NCI-H510A treated with DMSO at 0.1 percent for 48 hours (cell line): ENCODE measurements around the gene ASF1B.

Experiments
- DNase-seq: peaks from one replicate; lab custom pipeline; 2025; lab: John Stamatoyannopoulos, UW

The ASF1B gene

DNA sequence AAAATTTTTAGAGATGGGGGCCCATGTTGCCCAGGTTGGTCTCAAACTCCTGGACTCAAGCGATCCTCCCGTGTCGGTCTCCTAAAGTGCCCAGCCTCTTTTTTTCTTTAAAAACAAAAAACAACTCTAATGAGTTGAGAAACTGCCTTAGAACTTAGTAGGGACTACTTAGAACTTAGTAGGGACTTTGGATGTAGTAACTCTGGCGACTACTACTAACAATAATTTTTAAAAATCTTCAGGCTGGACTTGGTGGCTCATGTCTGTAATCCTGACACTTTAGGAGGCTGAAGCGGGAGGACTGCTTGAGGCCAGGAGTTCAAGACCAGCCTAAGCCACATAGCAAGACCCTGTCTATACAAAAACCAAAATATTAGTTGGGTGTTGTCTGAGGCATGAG is 50.3 kb downstream of the ASF1B start:
- DNase-seq, result no peak

DNA sequence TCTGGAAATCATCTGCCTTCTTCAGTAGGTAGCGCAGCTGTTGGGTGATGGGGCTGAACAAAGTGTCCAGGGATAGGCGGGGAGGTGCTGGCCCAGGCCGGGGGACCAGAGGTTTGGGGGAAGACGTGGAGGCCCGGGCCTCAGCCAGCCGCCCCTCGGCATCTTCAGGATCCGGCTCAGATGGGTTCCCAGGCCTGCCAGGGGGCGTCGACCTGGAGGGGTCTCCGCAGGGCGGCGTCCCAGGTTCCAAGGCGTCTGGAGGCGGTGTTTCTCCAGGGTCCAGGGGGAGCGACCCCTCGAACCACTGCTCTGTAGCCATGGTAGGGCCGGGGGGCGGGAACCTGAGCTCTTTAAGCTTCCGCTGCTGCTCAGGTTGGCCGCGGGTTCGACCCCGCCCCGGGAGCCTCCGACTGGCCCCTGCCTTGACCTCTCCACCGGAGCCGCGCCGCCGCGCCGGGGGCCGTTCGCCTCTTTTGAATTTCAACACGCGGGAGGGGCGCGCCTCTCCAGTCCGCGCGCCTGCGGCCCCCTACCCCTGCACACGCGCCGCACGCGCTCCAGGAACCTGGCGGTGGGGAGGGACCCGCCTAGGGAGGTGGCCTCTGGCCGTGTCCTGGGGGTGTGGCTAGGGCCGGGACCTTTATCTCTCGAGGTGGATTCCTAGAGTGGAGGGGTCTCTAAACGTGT is 50.9 kb downstream of the ASF1B start, which contains the start of gene C19orf67:
Gene C19orf67 (minus strand): TSS at position 475 of the 687 bp plus-strand sequence. CDS start 156 bp downstream, at position 319.
- DNase-seq, result no peak

DNA sequence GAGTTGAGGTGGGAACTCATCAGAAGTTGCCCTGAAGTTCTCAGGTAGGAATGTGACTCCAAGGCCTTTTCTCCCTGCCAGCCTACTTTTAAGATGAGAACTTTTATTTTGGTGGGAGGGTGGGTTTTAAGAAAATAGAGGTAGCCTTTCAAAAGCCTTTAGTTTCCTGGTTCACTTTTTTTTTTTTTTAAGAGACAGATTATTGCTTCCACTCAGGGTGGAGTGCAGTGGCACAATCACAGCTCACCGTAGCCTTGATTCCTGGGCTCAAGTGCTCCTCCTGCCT is 53.8 kb downstream of the ASF1B start:
- no peak for DNase-seq

DNA sequence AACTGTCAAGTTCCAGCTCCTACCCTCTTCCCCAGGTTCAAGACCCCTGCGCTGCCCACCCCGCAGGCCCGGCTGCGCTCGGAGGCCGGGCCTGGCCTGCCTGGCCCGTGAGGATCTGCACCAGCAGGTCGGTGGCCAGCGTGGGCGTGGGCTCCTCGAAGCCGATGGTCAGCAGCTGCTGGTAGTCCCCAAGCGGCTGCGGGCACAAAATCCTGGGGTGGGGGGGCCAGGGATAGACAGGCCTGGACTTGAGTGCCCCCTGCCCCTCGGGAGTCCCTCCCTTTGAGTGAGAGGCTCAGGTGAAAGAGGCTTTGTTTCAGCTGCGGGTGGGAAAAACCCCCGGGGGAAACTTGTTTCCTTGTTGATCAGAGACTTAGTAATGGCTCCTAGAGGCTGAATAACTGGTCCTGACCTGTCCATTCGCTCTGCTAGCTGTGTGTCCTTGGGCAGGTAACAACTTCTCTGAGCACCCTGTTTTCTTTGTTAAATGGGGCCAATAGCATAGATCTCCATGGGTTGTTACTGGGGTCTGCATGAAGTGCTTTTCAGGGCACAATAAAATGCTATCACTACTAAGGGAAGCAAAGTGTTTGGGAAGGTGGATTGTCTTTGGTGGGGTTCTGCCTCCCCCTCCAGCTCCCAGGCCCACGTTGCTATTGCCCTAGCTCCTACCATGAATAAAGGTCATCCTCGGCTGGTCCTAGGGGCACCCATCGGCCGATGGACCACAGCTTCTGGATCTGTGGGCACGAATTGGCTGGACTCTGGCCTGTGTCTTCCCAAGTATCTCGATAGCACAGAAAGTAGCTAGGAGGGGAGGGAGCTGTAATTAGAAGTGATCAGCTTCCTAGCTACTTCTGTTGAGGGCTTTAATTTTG is 54.4 kb downstream of the ASF1B start:
- no peak for DNase-seq

DNA sequence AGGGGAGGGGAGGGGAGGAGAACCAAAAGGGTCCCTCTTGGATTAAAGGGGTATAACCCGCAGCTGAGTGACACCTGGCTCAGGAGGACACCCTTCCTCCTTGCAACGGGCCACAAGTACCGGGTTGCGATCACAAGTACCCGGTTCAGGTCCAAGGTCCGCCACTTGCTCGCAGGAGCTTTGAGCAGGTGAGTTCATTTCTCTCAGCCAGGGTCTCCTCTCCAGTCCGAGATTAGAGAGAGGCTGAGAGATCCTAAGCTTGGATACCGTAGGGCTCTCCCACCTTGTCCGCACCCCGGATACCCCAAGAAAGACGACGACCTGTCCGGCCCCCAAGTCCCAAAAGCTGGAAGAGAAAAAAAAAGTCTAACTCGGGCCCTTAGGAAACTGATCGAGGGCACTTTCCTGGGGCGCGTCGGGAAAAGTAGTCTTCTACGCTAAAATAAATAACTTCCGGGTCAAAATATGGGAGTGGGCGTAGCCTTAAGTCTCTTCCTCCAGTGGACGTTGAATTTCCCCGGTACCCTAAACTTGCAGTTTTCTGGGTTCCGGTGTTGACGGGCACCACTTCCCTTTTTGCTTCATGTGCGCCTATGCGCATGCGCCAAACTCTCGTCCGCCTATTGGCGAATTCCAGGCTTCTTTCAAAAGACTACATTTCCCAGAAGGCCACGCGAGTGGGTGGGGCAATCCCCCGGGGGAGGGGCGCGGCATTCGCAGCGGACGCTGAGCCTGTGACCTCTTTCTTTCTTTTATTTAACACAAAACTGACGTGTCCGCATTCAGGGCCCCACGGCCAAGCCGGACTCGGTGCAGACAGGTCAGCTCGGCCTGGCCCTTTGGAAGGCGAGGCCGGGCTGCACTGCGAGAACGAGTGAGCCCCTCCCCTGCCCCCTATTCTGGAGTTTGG is 55.2 kb downstream of the ASF1B start:
- peak; percentile 99 for DNase-seq

DNA sequence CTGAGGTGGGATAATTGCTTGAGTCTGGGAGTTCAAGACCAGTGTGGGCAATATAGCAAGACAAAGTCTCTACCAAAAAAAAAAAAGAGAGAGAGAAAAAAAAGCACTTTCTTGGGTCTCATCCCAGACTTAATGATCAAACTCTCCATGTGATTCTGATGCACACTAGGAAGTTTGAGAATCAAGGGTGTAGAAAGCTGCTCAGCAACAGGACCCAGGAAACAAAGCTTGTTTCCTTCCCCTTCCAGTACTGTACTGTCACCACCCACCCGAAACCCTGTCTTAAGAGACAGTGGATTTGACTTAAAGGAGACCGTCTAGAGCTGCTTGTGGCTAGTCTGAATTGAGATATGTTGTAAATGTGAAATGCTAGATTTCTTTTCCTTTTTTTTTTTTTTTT is 58.0 kb downstream of the ASF1B start:
- no peak for DNase-seq

DNA sequence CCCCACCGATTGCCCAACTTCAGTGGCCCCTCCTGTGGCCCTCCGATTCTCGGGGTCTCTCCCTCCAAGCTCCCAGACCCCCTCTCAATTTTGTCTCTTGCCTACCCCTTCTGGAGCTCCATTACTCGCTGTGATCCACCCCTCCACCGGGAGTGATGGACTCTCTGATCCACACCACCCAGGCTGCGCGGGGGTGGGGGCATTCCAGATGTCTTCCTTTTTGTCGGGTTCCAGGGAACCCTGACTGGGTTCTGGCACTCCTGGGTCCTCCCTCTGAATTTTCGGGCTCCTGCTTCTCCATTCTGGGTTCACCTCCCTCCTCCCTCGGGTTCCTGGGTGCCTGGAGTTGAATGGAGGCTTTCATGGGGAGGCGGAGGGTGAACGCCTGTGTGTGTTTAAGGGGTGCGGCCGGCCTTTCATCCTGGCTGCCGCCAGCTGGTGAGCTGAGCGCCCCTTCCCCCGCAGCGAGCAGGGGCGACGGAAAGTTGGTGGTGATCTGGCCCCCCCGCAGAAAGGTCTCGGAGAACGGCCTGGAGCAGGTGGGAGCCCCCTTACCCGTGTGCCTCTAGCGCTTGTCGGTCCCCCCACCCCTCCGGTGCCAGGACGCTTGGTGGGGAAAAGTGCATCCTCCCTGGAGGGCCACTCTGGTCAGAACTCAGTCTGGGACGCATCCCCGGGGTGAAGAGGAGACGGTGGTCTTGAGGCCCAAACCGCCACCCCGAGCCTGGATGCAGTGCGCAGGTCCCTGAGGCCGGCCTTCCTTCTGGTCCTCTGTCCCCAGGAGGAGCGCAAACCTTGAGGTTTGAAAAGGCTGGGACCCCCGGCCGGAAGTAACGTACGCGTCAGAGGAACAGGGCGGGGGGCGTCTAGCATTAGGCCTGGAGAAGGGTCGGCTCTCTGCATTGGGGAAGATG is 62.2 kb downstream of the ASF1B start:
- peak; percentile 57 for DNase-seq

DNA sequence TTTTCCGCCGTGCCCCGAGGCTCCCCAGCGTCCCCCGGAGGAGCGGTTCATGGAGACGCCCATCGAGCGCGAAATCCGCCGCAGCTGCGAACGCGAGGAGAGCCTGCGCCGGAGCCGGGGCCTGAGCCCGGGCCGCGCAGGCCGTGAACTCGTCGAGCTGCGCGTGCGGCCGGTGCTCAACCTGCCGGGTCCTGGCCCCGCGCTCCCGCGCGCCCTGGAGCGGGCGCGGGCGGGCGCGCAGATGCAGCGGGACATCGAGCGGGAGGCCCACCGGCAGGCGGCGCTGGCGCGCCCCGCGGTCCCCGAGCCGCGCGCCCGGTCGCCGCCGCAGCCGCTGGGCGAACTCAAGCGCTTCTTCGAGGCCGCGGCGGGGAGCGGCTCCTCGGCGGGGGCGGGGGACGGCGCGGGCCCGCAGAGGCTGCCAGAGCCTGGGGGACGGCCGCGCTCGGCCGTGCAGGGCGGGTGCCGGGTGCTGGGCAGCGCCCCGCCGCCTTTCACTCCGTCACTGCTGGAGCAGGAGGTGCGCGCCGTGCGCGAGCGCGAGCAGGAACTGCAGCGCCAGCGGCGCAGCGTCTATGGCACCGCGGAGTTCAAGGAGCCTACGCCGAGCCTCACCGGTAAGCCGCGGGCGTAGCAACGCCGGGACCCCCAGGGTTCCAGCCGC is 63.0 kb downstream of the ASF1B start:
- DNase-seq, result peak; percentile 67

DNA sequence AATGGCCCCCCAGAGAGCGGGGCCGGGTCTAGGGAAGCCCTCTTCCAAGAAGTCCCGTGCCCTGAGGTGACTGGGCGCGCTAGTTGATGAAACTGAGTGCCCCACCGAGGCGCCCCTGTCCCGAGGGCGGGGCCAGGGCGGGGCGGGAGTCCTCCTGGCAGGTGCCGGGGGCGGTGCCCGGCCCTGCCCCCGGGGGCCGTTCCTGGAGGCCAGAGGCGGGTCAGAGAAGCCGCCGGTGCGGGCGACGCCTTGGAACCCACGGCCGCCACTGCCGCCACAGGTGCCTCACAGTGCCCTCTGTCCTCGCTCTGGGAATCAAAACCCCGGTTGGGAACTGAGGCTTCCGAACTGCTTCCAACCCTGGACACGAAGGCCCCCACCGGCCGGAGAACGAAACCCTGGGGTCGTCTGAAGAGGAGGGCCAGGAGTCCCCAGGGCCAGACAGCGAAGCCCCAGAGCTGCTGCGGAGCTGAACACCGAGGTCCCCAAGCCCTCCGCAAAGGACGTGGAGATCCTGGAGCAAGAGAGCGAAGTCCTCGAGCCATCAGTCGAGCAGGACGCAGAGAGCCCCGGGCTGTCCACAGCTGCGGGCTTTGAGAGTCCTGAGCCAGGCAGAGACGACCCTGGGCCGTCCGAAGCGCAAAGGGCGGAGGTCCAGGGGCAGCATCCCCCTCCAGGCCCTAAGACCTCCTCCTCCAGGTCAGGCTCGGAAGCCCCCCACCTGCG is 63.7 kb downstream of the ASF1B start, which contains the start of gene MISP3:
Gene MISP3 (plus strand): TSS at position 252 of the 726 bp plus-strand sequence. CDS start 524 bp downstream, outside the sequence.
- DNase-seq, result peak; percentile 60

DNA sequence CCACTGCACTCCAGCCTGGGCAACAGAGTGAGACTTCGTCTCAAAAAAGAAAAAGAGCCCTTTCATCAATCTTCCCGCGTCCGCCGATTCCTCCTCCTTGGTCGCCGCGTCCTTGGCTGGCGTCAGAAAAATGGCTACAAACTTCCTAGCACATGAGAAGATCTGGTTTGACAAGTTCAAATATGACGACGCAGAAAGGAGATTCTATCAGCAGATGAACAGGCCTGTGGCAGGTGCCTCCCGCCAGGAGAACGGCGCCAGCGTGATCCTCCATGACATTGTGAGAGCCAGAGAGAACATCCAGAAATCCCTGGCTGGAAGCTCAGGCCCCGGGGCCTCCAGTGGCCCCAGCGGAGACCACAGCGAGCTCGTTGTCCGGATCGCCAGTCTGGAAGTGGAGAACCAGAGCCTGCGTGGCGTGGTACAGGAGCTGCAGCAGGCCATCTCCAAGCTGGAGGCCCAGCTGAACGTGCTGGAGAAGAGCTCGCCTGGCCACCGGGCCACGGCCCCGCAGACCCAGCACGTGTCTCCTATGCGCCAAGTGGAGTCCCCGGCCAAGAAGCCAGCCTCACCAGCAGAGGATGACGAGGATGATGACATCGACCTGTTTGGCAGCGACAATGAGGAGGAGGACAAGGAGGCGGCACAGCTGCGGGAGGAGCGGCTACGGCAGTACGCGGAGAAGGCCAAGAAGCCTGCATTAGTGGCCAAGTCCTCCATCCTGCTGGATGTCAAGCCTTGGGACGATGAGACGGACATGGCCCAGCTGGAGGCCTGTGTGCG is 65.9 kb downstream of the ASF1B start:
- no peak for DNase-seq
